GM23248 (cell line): ENCODE results near the gene ARID5B.

ENCODE experiments used
- EZH2 ChIP-seq: fragments of 200-600 bp; sonication (generic); IDR thresholded peaks from 2 replicates; pipeline ENCODE4 v1.6.1; 2018; ENCODE audit warnings: antibody characterized with exemption, mild to moderate bottlenecking; ENCODE audit not compliant: insufficient read depth, poor library complexity, severe bottlenecking
- EZH2phosphoT487 ChIP-seq: fragments of 200-600 bp; sonication (generic); IDR thresholded peaks from 2 replicates; pipeline ENCODE4 v1.6.1; 2018; ENCODE audit warnings: antibody characterized with exemption, moderate library complexity, mild to moderate bottlenecking, low read depth; ENCODE audit not compliant: insufficient read depth

GRCh38 chr10:62018131-62018911 is 116.8 kb downstream of the ARID5B start:
- TF ChIP-seq EZH2, result no peak
- TF ChIP-seq EZH2phosphoT487, result no peak
